ENCODE measurements around the gene WDR33.

Gene WDR33

GRCh38 chr2:127660291-127660578 lies 150.7 kb downstream of the WDR33 start:
- no peak for DNase-seq (ENCODE audit: low read depth)
- H3K4me3 ChIP-seq (ENCODE audit: low read length): no peak overlapping the region
- TF ChIP-seq CTCF (IDR thresholded peaks at IDR 0.05; ENCODE audit: insufficient read depth, low read depth, low read length, missing control alignments): no peak

- no peak for TF ChIP-seq CTCF (IDR thresholded peaks at IDR 0.05; ENCODE audit: insufficient read depth, low read depth, low read length, missing control alignments)
- no peak overlapping the region for H3K4me3 ChIP-seq (ENCODE audit: low read length)
- DNase-seq (ENCODE audit: low read depth): no peak
Observed at GRCh38 chr2:127659408-127660290, 151.3 kb downstream of the WDR33 start.

- DNase-seq (ENCODE audit: low read depth): no peak
- no peak overlapping the region for H3K4me3 ChIP-seq (ENCODE audit: low read length)
- no peak for TF ChIP-seq CTCF (IDR thresholded peaks at IDR 0.05; ENCODE audit: insufficient read depth, low read depth, low read length, missing control alignments)
Observed at GRCh38 chr2:127658641-127659407, 152.1 kb downstream of the WDR33 start.

- DNase-seq (ENCODE audit: low read depth): no peak
- no peak for TF ChIP-seq CTCF (IDR thresholded peaks at IDR 0.05; ENCODE audit: insufficient read depth, low read depth, low read length, missing control alignments)
- H3K4me3 ChIP-seq (ENCODE audit: low read length): no peak overlapping the region
Observed at GRCh38 chr2:127658146-127658545, 152.8 kb downstream of the WDR33 start.

- no peak for TF ChIP-seq CTCF (IDR thresholded peaks at IDR 0.05; ENCODE audit: insufficient read depth, low read depth, low read length, missing control alignments)
- no peak for DNase-seq (ENCODE audit: low read depth)
- no peak overlapping the region for H3K4me3 ChIP-seq (ENCODE audit: low read length)
Observed at GRCh38 chr2:127657232-127657595, 153.8 kb downstream of the WDR33 start.

GRCh38 chr2:127656569-127657231 lies 154.3 kb downstream of the WDR33 start:
- no peak overlapping the region for H3K4me3 ChIP-seq (ENCODE audit: low read length)
- no peak for TF ChIP-seq CTCF (IDR thresholded peaks at IDR 0.05; ENCODE audit: insufficient read depth, low read depth, low read length, missing control alignments)
- DNase-seq (ENCODE audit: low read depth): no peak

Data from epithelial cell of esophagus (primary cell).